Measurements from ENCODE around the gene INPP5D. TPM values are rescaled to one million over a fixed set of nuclear protein-coding genes. Genes with fewer than 3 reads are reported as not detected.

Gene INPP5D
- total RNA-seq, 1 donor from 2014 or later = 33.4 TPM

GRCh38 chr2:233233618-233234230, 173.6 kb downstream of the INPP5D start:
- Histone ChIP-seq H3K4me3 (no peak overlapping the region), H3K27me3 (no peaks in the 10 kb centered on the region), H3K9me3 (no peaks in the 10 kb centered on the region), H3K36me3 (no peaks in the 10 kb centered on the region), H3K27ac (no peak overlapping the region), H3K4me1 (no peaks in the 10 kb centered on the region)
- no peak for DNase-seq (ENCODE audit: extremely low spot score in 2 of 2)
- no peak for TF ChIP-seq POLR2A (IDR thresholded peaks at IDR 0.05)
- intact Hi-C loops (cut with DNase I) = no loop called here

DNA sequence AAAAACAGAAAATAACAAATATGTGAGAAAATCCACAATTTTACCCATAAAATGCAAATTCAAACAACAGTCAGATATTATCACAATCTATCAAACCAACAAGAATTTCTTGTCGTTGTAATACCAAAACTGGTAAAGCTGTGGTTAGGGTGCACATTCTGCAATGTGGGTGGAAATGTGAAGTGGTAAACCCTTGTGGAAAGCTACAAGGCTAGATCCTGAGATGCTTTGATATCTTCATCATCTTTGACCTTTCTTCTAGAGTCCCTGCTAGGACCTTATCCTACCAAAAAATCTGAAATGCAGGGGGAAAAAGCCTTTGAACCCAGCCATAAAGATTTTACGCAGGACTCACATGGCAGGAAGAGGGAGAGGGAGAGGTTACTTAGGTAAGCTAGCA, 174.1 kb downstream of the INPP5D start:
- DNase-seq (ENCODE audit: extremely low spot score in 2 of 2) = no peak
- Histone ChIP-seq H3K4me3 (no peak overlapping the region), H3K27me3 (no peaks in the 10 kb centered on the region), H3K4me1 (no peaks in the 10 kb centered on the region), H3K27ac (no peak overlapping the region), H3K36me3 (no peaks in the 10 kb centered on the region), H3K9me3 (no peaks in the 10 kb centered on the region)
- no peak for TF ChIP-seq POLR2A (IDR thresholded peaks at IDR 0.05)
- TF ChIP-seq POLR2AphosphoS5 (IDR thresholded peaks at IDR 0.05; ENCODE audit: insufficient read depth in 1 of 2, low read depth in 1 of 2) = no peak
- no peak for TF ChIP-seq CTCF (IDR thresholded peaks at IDR 0.05)
- intact Hi-C loops (cut with DNase I) = no loop called here

- H3K4me3 ChIP-seq = no peak overlapping the region
- TF ChIP-seq CTCF (IDR thresholded peaks at IDR 0.05) = no peak
- H3K9me3 ChIP-seq = no peaks in the 10 kb centered on the region
- no peaks in the 10 kb centered on the region for H3K36me3 ChIP-seq
- intact Hi-C loops (cut with DNase I) = no loop called here
- no peaks in the 10 kb centered on the region for H3K27me3 ChIP-seq
- H3K4me1 ChIP-seq = no peaks in the 10 kb centered on the region
- no peak for DNase-seq (ENCODE audit: extremely low spot score in 2 of 2)
- H3K27ac ChIP-seq = no peak overlapping the region
Observed at GRCh38 chr2:233234996-233235395, 174.9 kb downstream of the INPP5D start.

DNA sequence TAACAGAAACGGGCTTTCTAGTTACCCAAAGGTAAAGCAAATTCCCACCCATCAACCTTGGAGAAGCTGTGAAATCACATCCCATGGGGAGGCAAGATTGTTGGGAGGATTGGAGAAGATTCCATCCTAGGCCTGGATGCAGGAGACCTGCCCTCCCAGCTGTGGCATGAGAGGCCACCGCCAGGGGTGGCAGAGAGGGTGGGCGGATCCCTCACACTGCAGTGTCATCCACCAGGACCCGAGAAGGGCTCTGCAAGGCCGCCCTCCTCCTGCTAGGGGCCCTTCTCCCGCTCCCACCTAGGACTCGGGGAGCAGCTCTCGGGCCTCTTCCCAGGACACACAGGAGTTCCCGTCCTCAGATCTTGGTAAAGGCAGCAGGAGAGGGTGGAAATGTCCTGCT, 175.8 kb downstream of the INPP5D start:
- H3K4me3 ChIP-seq = no peak overlapping the region
- no peaks in the 10 kb centered on the region for H3K36me3 ChIP-seq
- no peak for DNase-seq (ENCODE audit: extremely low spot score in 2 of 2)
- H3K27me3 ChIP-seq = no peaks in the 10 kb centered on the region
- H3K9me3 ChIP-seq = no peaks in the 10 kb centered on the region
- TF ChIP-seq CTCF (IDR thresholded peaks at IDR 0.05) (no peak), POLR2AphosphoS5 (IDR thresholded peaks at IDR 0.05; ENCODE audit: insufficient read depth in 1 of 2, low read depth in 1 of 2) (no peak), POLR2A (IDR thresholded peaks at IDR 0.05) (no peak)
- intact Hi-C loops (cut with DNase I) = no loop called here
- H3K4me1 ChIP-seq = no peaks in the 10 kb centered on the region
- H3K27ac ChIP-seq = no peak overlapping the region

GRCh38 chr2:233236820-233237589, 176.9 kb downstream of the INPP5D start:
- Histone ChIP-seq H3K36me3 (no peaks in the 10 kb centered on the region), H3K4me1 (no peaks in the 10 kb centered on the region), H3K27ac (no peak overlapping the region), H3K9me3 (no peaks in the 10 kb centered on the region), H3K4me3 (no peak overlapping the region), H3K27me3 (no peaks in the 10 kb centered on the region)
- intact Hi-C loops (cut with DNase I) = no loop called here
- DNase-seq (ENCODE audit: extremely low spot score in 2 of 2) = no peak
- no peak for TF ChIP-seq POLR2A (IDR thresholded peaks at IDR 0.05)
- no peak for TF ChIP-seq POLR2AphosphoS5 (IDR thresholded peaks at IDR 0.05; ENCODE audit: insufficient read depth in 1 of 2, low read depth in 1 of 2)
- TF ChIP-seq CTCF (IDR thresholded peaks at IDR 0.05) = no peak
